ENCODE results near the gene NTSR1.

Gene NTSR1

DNA sequence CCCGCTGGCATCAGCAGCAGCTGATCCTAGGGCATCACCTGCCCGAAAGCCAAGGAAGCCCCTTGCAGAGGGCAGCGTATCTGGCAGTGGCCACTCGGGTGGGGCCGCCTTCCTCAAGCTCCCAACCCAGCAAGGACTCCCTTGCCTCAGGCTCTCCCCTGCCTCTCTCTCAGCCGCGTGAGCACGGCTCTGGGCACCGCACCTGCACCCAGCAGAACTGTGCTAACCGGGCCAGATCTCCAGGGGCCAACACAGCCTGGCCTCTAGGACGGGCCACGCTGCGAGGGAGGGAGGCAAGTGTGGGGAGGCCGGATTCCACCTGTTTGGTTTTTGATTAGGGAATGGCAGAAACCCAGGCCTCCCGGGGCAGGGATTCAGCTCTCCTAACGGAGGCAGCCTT, 75.9 kb downstream of the NTSR1 start:
- Histone ChIP-seq H3K4me3 (replicated peaks; ENCODE audit: insufficient read depth, low read length) (no peak overlapping the region), H3K27me3 (ENCODE audit: insufficient read depth, poor library complexity, severe bottlenecking) (no peaks in the 10 kb centered on the region), H3K27ac (replicated peaks) (no peak overlapping the region)
- DNase-seq (ENCODE audit: low read depth in 1 of 2, low spot score in 1 of 2): no peak
- TF ChIP-seq, protein P1, sequence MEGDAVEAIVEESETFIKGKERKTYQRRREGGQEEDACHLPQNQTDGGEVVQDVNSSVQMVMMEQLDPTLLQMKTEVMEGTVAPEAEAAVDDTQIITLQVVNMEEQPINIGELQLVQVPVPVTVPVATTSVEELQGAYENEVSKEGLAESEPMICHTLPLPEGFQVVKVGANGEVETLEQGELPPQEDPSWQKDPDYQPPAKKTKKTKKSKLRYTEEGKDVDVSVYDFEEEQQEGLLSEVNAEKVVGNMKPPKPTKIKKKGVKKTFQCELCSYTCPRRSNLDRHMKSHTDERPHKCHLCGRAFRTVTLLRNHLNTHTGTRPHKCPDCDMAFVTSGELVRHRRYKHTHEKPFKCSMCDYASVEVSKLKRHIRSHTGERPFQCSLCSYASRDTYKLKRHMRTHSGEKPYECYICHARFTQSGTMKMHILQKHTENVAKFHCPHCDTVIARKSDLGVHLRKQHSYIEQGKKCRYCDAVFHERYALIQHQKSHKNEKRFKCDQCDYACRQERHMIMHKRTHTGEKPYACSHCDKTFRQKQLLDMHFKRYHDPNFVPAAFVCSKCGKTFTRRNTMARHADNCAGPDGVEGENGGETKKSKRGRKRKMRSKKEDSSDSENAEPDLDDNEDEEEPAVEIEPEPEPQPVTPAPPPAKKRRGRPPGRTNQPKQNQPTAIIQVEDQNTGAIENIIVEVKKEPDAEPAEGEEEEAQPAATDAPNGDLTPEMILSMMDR (IDR thresholded peaks at IDR 0.05; ENCODE audit: insufficient read depth, low read length): no peak
- TF ChIP-seq, protein P2, sequence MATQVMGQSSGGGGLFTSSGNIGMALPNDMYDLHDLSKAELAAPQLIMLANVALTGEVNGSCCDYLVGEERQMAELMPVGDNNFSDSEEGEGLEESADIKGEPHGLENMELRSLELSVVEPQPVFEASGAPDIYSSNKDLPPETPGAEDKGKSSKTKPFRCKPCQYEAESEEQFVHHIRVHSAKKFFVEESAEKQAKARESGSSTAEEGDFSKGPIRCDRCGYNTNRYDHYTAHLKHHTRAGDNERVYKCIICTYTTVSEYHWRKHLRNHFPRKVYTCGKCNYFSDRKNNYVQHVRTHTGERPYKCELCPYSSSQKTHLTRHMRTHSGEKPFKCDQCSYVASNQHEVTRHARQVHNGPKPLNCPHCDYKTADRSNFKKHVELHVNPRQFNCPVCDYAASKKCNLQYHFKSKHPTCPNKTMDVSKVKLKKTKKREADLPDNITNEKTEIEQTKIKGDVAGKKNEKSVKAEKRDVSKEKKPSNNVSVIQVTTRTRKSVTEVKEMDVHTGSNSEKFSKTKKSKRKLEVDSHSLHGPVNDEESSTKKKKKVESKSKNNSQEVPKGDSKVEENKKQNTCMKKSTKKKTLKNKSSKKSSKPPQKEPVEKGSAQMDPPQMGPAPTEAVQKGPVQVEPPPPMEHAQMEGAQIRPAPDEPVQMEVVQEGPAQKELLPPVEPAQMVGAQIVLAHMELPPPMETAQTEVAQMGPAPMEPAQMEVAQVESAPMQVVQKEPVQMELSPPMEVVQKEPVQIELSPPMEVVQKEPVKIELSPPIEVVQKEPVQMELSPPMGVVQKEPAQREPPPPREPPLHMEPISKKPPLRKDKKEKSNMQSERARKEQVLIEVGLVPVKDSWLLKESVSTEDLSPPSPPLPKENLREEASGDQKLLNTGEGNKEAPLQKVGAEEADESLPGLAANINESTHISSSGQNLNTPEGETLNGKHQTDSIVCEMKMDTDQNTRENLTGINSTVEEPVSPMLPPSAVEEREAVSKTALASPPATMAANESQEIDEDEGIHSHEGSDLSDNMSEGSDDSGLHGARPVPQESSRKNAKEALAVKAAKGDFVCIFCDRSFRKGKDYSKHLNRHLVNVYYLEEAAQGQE (IDR thresholded peaks at IDR 0.05; ENCODE audit: insufficient replicate concordance, low read depth): no peak

DNA sequence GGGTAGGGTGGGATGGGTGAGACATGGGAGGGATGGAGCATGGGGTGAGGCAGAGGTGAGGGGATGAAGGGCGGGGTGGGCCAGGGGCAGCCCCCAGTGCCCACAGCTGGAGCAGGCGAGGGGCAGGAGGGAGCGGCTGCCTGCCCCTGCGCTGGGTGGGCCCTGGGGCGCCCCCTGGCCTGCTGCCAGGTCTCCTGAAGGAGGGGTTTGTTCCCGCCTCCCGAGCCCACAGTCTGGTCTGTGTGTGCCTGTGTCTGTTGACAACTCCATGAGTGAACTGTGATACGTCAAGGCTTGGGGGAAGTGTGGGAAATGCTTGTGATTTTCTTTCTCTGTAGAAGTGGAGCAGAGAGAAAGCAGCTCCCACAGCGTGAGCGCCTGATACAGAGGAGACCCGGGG, 76.8 kb downstream of the NTSR1 start:
- TF ChIP-seq POLR2AphosphoS5 (IDR thresholded peaks at IDR 0.05; ENCODE audit: low read depth) (no peak), GABPA (IDR thresholded peaks at IDR 0.05; ENCODE audit: low read depth) (no peak), SPI1 (IDR thresholded peaks at IDR 0.05; ENCODE audit: borderline replicate concordance, low read depth) (no peak)
- TF ChIP-seq, protein P1 (IDR thresholded peaks at IDR 0.05; ENCODE audit: insufficient read depth, low read length): no peak
- TF ChIP-seq, protein P2 (IDR thresholded peaks at IDR 0.05; ENCODE audit: insufficient replicate concordance, low read depth): no peak
- no peaks in the 10 kb centered on the region for H3K27me3 ChIP-seq (ENCODE audit: insufficient read depth, poor library complexity, severe bottlenecking)
- no peak overlapping the region for H3K27ac ChIP-seq (replicated peaks)
- DNase-seq (ENCODE audit: low read depth in 1 of 2, low spot score in 1 of 2): no peak
- H3K4me3 ChIP-seq (replicated peaks; ENCODE audit: insufficient read depth, low read length): no peak overlapping the region

DNA sequence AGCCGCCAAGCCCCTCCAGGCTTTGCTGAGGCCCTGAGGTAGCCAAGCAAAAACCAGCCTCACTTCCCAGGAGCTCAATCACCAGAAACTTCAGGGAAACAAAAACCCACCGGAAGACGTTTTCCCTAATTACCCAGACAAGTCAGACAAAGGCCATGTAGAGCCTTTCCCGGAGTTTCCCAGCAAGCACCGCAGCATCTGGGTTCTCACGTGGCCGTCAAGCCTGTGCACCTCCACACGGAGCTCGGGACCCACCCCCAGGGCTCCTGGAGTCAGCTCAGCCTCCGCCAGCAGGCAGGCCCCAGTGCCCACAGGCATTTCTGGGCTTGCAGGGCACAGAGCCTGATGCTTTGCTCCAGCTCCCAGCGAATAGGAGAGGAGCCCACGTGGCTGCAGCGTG, 77.5 kb downstream of the NTSR1 start:
- Histone ChIP-seq H3K27me3 (ENCODE audit: insufficient read depth, poor library complexity, severe bottlenecking) (no peaks in the 10 kb centered on the region), H3K4me3 (replicated peaks; ENCODE audit: insufficient read depth, low read length) (no peak overlapping the region), H3K27ac (replicated peaks) (no peak overlapping the region)
- TF ChIP-seq SPI1 (IDR thresholded peaks at IDR 0.05; ENCODE audit: borderline replicate concordance, low read depth) (no peak), GABPA (IDR thresholded peaks at IDR 0.05; ENCODE audit: low read depth) (no peak), POLR2AphosphoS5 (IDR thresholded peaks at IDR 0.05; ENCODE audit: low read depth) (no peak)
- TF ChIP-seq, protein P1 (IDR thresholded peaks at IDR 0.05; ENCODE audit: insufficient read depth, low read length): no peak
- TF ChIP-seq, protein P2 (IDR thresholded peaks at IDR 0.05; ENCODE audit: insufficient replicate concordance, low read depth): no peak
- DNase-seq (ENCODE audit: low read depth in 1 of 2, low spot score in 1 of 2): no peak
